Lung microvascular endothelial cell (primary cell): ENCODE measurements around the gene TIMM8B. TPM values are rescaled to one million over a fixed set of nuclear protein-coding genes. Genes with fewer than 3 reads are reported as not detected.
"Not testable (repeated sequence)": the region's sequence is repeated elsewhere in the genome, so short reads cannot be mapped to it uniquely, and the experiment has no call there.

Source experiments
- DNase-seq, 2 donors: peaks; one replicate each; pipeline versions ENCODE4 v3.0.0 to v3.0.0-alpha.2; 2010; ENCODE audit warnings: low read depth in 2 of 2
- total RNA-seq: library from RNA; depleted of rRNA; stranded (reverse); fragments of >200 nt; gene quantifications from 2 replicates; pipeline ENCODE4 v1.2.1, GENCODE V29; 2014

The TIMM8B gene
- total RNA-seq, 1 donor from 2014 or later = 115 TPM

- peak in 1 of 2 donors; percentile 54 for DNase-seq
Measured at GRCh38 chr11:112082729-112083128, 3.8 kb downstream of the TIMM8B start.

- DNase-seq = peak; percentile 88 to 89
Measured at GRCh38 chr11:112073941-112074811, 12.4 kb downstream of the TIMM8B start, which contains the start of the genes NKAPD1 and PIH1D2. TSS of gene NKAPD1 (plus strand) at chr11:112074299. CDS start at chr11:112075575, 1,276 bp downstream. TSS of gene PIH1D2 (minus strand) at chr11:112074017. CDS start at chr11:112073174, 843 bp downstream.

- DNase-seq = no peak
Measured at GRCh38 chr11:112062923-112063322, 23.6 kb downstream of the TIMM8B start.

GRCh38 chr11:112058103-112058502, 28.5 kb downstream of the TIMM8B start:
- peak in 1 of 2 donors; percentile 12 for DNase-seq

GRCh38 chr11:112057170-112057569, 29.4 kb downstream of the TIMM8B start:
- DNase-seq = no peak

GRCh38 chr11:112051768-112052167, 34.8 kb downstream of the TIMM8B start:
- DNase-seq = no peak

- no peak for DNase-seq
Measured at GRCh38 chr11:112050721-112051120, 35.8 kb downstream of the TIMM8B start.

- no peak for DNase-seq
Measured at GRCh38 chr11:112049777-112050176, 36.8 kb downstream of the TIMM8B start.

- not testable (repeated sequence) for DNase-seq
Measured at GRCh38 chr11:112048256-112048655, 38.3 kb downstream of the TIMM8B start.

GRCh38 chr11:112046647-112047046, 39.9 kb downstream of the TIMM8B start:
- not testable (repeated sequence) for DNase-seq

GRCh38 chr11:112044961-112045360, 41.6 kb downstream of the TIMM8B start:
- no peak for DNase-seq

- DNase-seq = no peak
Measured at GRCh38 chr11:112042961-112043304, 43.6 kb downstream of the TIMM8B start.

GRCh38 chr11:112042161-112042960, 44.2 kb downstream of the TIMM8B start:
- DNase-seq = peak; percentile 5 to 78

GRCh38 chr11:112037527-112037926, 49.0 kb downstream of the TIMM8B start:
- no peak for DNase-seq

Other genes with a start within 250 kb of the TIMM8B start
- 20.3 and 21.4 TPM in 2 replicates for gene ALG9, start 215.2 kb downstream of the TIMM8B start, total RNA-seq
- gene FDXACB1, start 207.6 kb downstream of the TIMM8B start, total RNA-seq = 1.1 and 2.0 TPM in 2 replicates
- gene CFAP68, start 207.2 kb downstream of the TIMM8B start, total RNA-seq = 4.0 and 4.4 TPM in 2 replicates
- 0.22 and 0.60 TPM in 2 replicates for gene CRYAB, start 175.0 kb downstream of the TIMM8B start, total RNA-seq
- gene HSPB2, start 174.0 kb downstream of the TIMM8B start, total RNA-seq = not detected in 2 replicates
- gene C11orf52, start 167.8 kb downstream of the TIMM8B start, total RNA-seq = 0.65 TPM in 1 of 2 replicates, not detected in the other
- gene DIXDC1, start 149.4 kb downstream of the TIMM8B start, total RNA-seq = 2.4 and 7.6 TPM in 2 replicates
- gene DLAT, start 61.3 kb downstream of the TIMM8B start, total RNA-seq = 22.0 and 26.6 TPM in 2 replicates
- 0.40 and 0.87 TPM in 2 replicates for gene PIH1D2, start 12.7 kb downstream of the TIMM8B start, total RNA-seq
- gene NKAPD1, start 12.5 kb downstream of the TIMM8B start, total RNA-seq = 12.0 and 14.1 TPM in 2 replicates
- gene SDHD, start 117 bp upstream of the TIMM8B start, total RNA-seq = 158 and 170 TPM in 2 replicates
- 0.22 TPM in 1 of 2 replicates, not detected in the other for gene IL18, start 77.3 kb upstream of the TIMM8B start, total RNA-seq
- gene TEX12, start 80.6 kb upstream of the TIMM8B start, total RNA-seq = under 0.01 TPM in 1 of 2 replicates, not detected in the other
- 0.22 and 0.60 TPM in 2 replicates for gene BCO2, start 88.8 kb upstream of the TIMM8B start, total RNA-seq
- 24.2 and 39.5 TPM in 2 replicates for gene PTS, start 139.7 kb upstream of the TIMM8B start, total RNA-seq
- gene PLET1, start 174.1 kb upstream of the TIMM8B start, total RNA-seq = not detected in 2 replicates